GM12878 (cell line): ENCODE data around the gene CTDNEP1. TPM values are rescaled to one million over a fixed set of nuclear protein-coding genes. Genes with fewer than 3 reads are reported as not detected.

Experiments
- ATAC-seq: fragments of 200-7000 bp; cut with Tn5 transposase; 3 replicates; pipeline ENCODE4 v1.9.1; 2020; ENCODE audit warnings: mild to moderate bottlenecking, moderate library complexity
- BruUV-seq: library from RNA; stranded (reverse); fragments of 400-500 nt; replicated peaks from 2 replicates; lab custom pipeline; 2021; lab: Mats Ljungman, UMichigan
- CTCF ChIA-PET: fragments of 300-600 bp; sonication (Branson Sonifier 250); formaldehyde crosslinking; extraction: SDS; loops from one replicate; lab custom pipeline; 2021; ENCODE audit warnings: inconsistent platforms; lab: Yijun Ruan, JAX
- POLR2A ChIA-PET: fragments of 350-600 bp; formaldehyde crosslinking; extraction: SDS; loops from one replicate; lab custom pipeline; 2021; ENCODE audit warnings: inconsistent platforms; lab: Charles Lee
- RAD21 ChIA-PET: fragments of 300-600 bp; sonication (Branson Sonifier 250); formaldehyde crosslinking; loops from one replicate; lab custom pipeline; 2023; ENCODE audit warnings: antibody characterized with exemption; ENCODE audit not compliant: unreplicated experiment; lab: Charles Lee
- SMC1A ChIA-PET: fragments of 300-600 bp; sonication (Branson Sonifier 250); formaldehyde crosslinking; loops from one replicate; lab custom pipeline; 2023; ENCODE audit not compliant: unreplicated experiment, uncharacterized antibody; lab: Charles Lee
- DNase-seq: peaks from one replicate; pipeline ENCODE4 v3.0.0-alpha.2; 2011; ENCODE audit warnings: low read depth, low spot score
- FAIRE-seq: peaks from 3 replicates; lab custom pipeline; 2011; peaks lifted over from hg19 to GRCh38; lab: Jason Lieb, UNC
- H2AFZ ChIP-seq: 2 replicates; pipeline ENCODE4 v1.6.0; 2011; ENCODE audit warnings: low read depth, low read length, control low read depth; ENCODE audit not compliant: control insufficient read depth
- H3K27ac ChIP-seq: 2 replicates; pipeline ENCODE4 v1.5.1; 2011; ENCODE audit warnings: control low read depth; ENCODE audit not compliant: control insufficient read depth, insufficient read depth
- H3K27me3 ChIP-seq, 2 experiments: replicated peaks in 1 of 2; 2 replicates each; pipeline versions ENCODE4 v1.6.0 to v1.6.1; 2011; ENCODE audit warnings: low read length in 1 of 2; ENCODE audit not compliant: control insufficient read depth in 2 of 2, insufficient read depth in 2 of 2
- H3K36me3 ChIP-seq, 2 experiments: 2 replicates each; pipeline ENCODE4 v1.5.1; 2011; ENCODE audit warnings: low read length in 1 of 2; ENCODE audit not compliant: control insufficient read depth in 2 of 2, insufficient read depth in 2 of 2
- H3K4me1 ChIP-seq: 2 replicates; pipeline ENCODE4 v1.6.1; 2011; ENCODE audit warnings: mild to moderate bottlenecking, low read length, moderate library complexity, mixed read lengths; ENCODE audit not compliant: control insufficient read depth, insufficient read depth
- H3K4me2 ChIP-seq: 2 replicates; pipeline ENCODE4 v1.6.0; 2011; ENCODE audit warnings: control low read depth; ENCODE audit not compliant: control insufficient read depth, insufficient read depth
- H3K4me3 ChIP-seq: fragments of 200-600 bp; sonication (generic); 2 replicates; pipeline ENCODE4 v1.5.1; 2016
- H3K79me2 ChIP-seq: 2 replicates; pipeline ENCODE4 v1.6.0; 2011; ENCODE audit warnings: low read length; ENCODE audit not compliant: control insufficient read depth, insufficient read depth
- H3K9ac ChIP-seq: 2 replicates; pipeline ENCODE4 v1.8.0; 2011; ENCODE audit warnings: low read length, control low read depth, mixed read lengths; ENCODE audit not compliant: control insufficient read depth, insufficient read depth
- H3K9me3 ChIP-seq: replicated peaks from 3 replicates; pipeline ENCODE4 v1.5.1; 2011; ENCODE audit warnings: mild to moderate bottlenecking, low read length; ENCODE audit not compliant: control insufficient read depth, insufficient read depth
- H4K20me1 ChIP-seq: 2 replicates; pipeline ENCODE4 v1.6.0; 2011; ENCODE audit not compliant: control insufficient read depth, insufficient read depth
- BCLAF1 ChIP-seq: fragments of 450-650 bp; IDR thresholded peaks from 2 replicates; pipeline ENCODE4 v1.6.1; 2017; ENCODE audit warnings: antibody characterized with exemption, mild to moderate bottlenecking, moderate library complexity
- FOXM1 ChIP-seq: IDR thresholded peaks from 2 replicates; pipeline ENCODE4 v1.6.1; 2012; ENCODE audit warnings: low read depth, mild to moderate bottlenecking, inconsistent platforms, low read length, moderate library complexity
- GABPA ChIP-seq: IDR thresholded peaks from 2 replicates; pipeline ENCODE4 v1.6.1; 2014; ENCODE audit warnings: antibody characterized with exemption, low read depth, mild to moderate bottlenecking, inconsistent platforms
- HDGF ChIP-seq: fragments of 450-650 bp; IDR thresholded peaks from 2 replicates; pipeline ENCODE4 v1.6.1; 2016; ENCODE audit warnings: antibody characterized with exemption
- IKZF2 ChIP-seq, 2 experiments: fragments of 450-650 bp; IDR thresholded peaks; 2 replicates each; pipeline ENCODE4 v1.6.1; 2017; ENCODE audit warnings: mild to moderate bottlenecking in 2 of 2, moderate library complexity in 2 of 2
- MAX ChIP-seq: IDR thresholded peaks from 2 replicates; pipeline ENCODE4 v1.6.1; 2012; ENCODE audit warnings: low read depth, low read length, improper control_type of control experiment
- MXI1 ChIP-seq: fragments of 150-350 bp; IDR thresholded peaks from 2 replicates; pipeline ENCODE4 v1.6.1; 2011; ENCODE audit warnings: low read depth, mild to moderate bottlenecking, inconsistent platforms, low read length, improper control_type of control experiment
- POLR2A ChIP-seq: IDR thresholded peaks from 2 replicates; pipeline ENCODE4 v1.6.1; 2011; ENCODE audit warnings: low read depth, mild to moderate bottlenecking, low read length
- SIN3A ChIP-seq: IDR thresholded peaks from 2 replicates; pipeline ENCODE4 v1.6.1; 2012; ENCODE audit warnings: low read depth, low read length, improper control_type of control experiment
- SMARCA5 ChIP-seq: fragments of 450-650 bp; IDR thresholded peaks from 2 replicates; pipeline ENCODE4 v1.6.1; 2017; ENCODE audit warnings: mild to moderate bottlenecking
- SP1 ChIP-seq: IDR thresholded peaks from one replicate; pipeline ENCODE4 v1.6.1; 2011; ENCODE audit warnings: low read depth, low read length
- YBX1 ChIP-seq: fragments of 450-650 bp; IDR thresholded peaks from 2 replicates; pipeline ENCODE4 v1.6.1; 2016; ENCODE audit warnings: antibody characterized with exemption
- ZNF384 ChIP-seq: IDR thresholded peaks from 2 replicates; pipeline ENCODE4 v1.6.1; 2012; ENCODE audit warnings: low read depth, mild to moderate bottlenecking, low read length, improper control_type of control experiment, borderline replicate concordance
- WGBS: methylation state at CpG from one replicate; pipeline ENCODE4 v1.1.6; 2016; ENCODE audit warnings: low lambda C conversion rate; ENCODE audit not compliant: insufficient replicate concordance, insufficient coverage; ENCODE audit errors: missing lambda C conversion rate; 5-methylcytosine and 5-hydroxymethylcytosine counted together
- in situ Hi-C: fragments of 300-500 bp; cut with MboI; formaldehyde crosslinking; loops from 9 replicates; pipeline ENCODE4 v1.14.3; 2018; ENCODE audit warnings: mixed read lengths
- intact Hi-C: fragments of 100-400 bp; cut with micrococcal nuclease; formaldehyde crosslinking; loops from one replicate; pipeline ENCODE4 v1.14.2; 2022; ENCODE audit not compliant: unreplicated experiment
- polyA plus RNA-seq, 11 experiments: library from polyadenylated mRNA; depleted of rRNA in 4 of 11; unstranded in 6 of 11; stranded (reverse) in 5 of 11; fragments of >200 nt; fragmentation: Nextera tagmentation in 4 of 11; fragmentation: Illumina TruSeq in 1 of 11; extraction: Ambion mirVana in 4 of 11; extraction: Trizol in 1 of 11; gene quantifications; 1 replicate in 1 of 11; 2 replicates in 10 of 11; pipeline versions ENCODE4 v1.2.1 to v1.2.3, GENCODE V29; 2011 to 2016; ENCODE audit warnings: inconsistent platforms in 2 of 11, missing spikeins in 2 of 11, low read depth in 1 of 11
- total RNA-seq, 4 experiments: library from RNA; depleted of rRNA in 3 of 4; stranded (reverse); fragments of >200 nt in 3 of 4; fragmentation: Illumina TruSeq in 1 of 4; extraction: Trizol in 1 of 4; gene quantifications; 2 replicates each; pipeline versions ENCODE4 v1.2.1 to v1.2.3, GENCODE V29; 2013 to 2021
- TF ChIP-seq, protein P1 (sequence below): IDR thresholded peaks from 2 replicates; pipeline ENCODE4 v1.6.1; 2012; ENCODE audit warnings: improper control_type of control experiment, low read depth, low read length; ENCODE audit not compliant: insufficient replicate concordance

Gene CTDNEP1
- total and polyA plus RNA-seq, 10 of the 15 experiments (the other 5 are each of a cell fraction or from before 2014, with no cell fraction given), result 23.7 to 176 (median 30.3) TPM

GRCh38 chr17:7281074-7281952, 29.8 kb upstream of the CTDNEP1 start, which contains the start of gene SLC2A4:
TSS of gene SLC2A4 (plus strand) at chr17:7281718. CDS start at chr17:7281935, 217 bp downstream.
- WGBS, result 3% methylated on average over 71 of the region's 71 CpGs
- no peaks in the 10 kb centered on the region for H3K79me2 ChIP-seq
- POLR2A ChIA-PET, result interaction anchor here (0.7 to 1.7 kb wide), 2 partner anchors 15 to 73 kb away, joined by 4 to 6 read pairs; partner anchors contain the start of gene TMEM95
- H3K36me3 ChIP-seq, result no peaks in the 10 kb centered on the region
- peak within 1 kb of the TSS; percentile 98 for H3K4me2 ChIP-seq
- peaks cover 8% of the 10 kb centered on the region for H3K4me1 ChIP-seq
- no peaks in the 10 kb centered on the region; a peak in 2 of 4 replicates for H3K27me3 ChIP-seq
- intact Hi-C loops, result loop anchor here (2.0 kb wide), 1 partner anchor 63 kb away; no protein-coding TSS in a partner anchor
- SMC1A ChIA-PET, result interaction anchor here (0.5 to 3.3 kb wide), 5 partner anchors 15 to 79 kb away, joined by 3 to 17 read pairs (median 4); partner anchors contain the start of genes ACAP1 and TMEM95
- H4K20me1 ChIP-seq, result no peaks in the 10 kb centered on the region; the same call in 1 of the 2 replicates
- H3K9ac ChIP-seq, result no peak within 1 kb of the TSS; the same call in 1 of the 2 replicates
- H3K9me3 ChIP-seq, result no peaks in the 10 kb centered on the region
- in situ Hi-C loops, result no loop called here
- ATAC-seq, result peak; percentile 88
- peak; percentile 71 for FAIRE-seq
- H3K4me3 ChIP-seq, result peak within 1 kb of the TSS; percentile 56
- H2AFZ ChIP-seq, result peak within 1 kb of the TSS; percentile 82
- CTCF ChIA-PET, result interaction anchor here (0.7 to 10.3 kb wide), 10 partner anchors 15 to 406 kb away, joined by 3 to 102 read pairs (median 4); partner anchors contain the start of genes ACAP1, NEURL4 and TP53
- DNase-seq, result peak; percentile 41
- BruUV-seq, result no TSS peak
- H3K27ac ChIP-seq, result no peak within 1 kb of the TSS
- RAD21 ChIA-PET, result interaction anchor here (0.6 to 2.3 kb wide), 4 partner anchors 15 to 407 kb away, joined by 3 to 11 read pairs (median 4); no protein-coding TSS in a partner anchor
- TF ChIP-seq FOXM1 (no peak), BCLAF1 (no peak), SMARCA5 (no peak), SP1 (peak; percentile 71), YBX1 (no peak), IKZF2 (IDR thresholded peaks at IDR 0.05) (0 out of 4 replicates have a peak, but pooled peaks of 1 of the 2 experiments have one; percentile 6), MXI1 (peak; percentile 89), ZNF384 (no peak), SIN3A (peak; percentile 59; the same call in 1 of the 2 replicates), HDGF (0 out of 2 replicates have a peak, but pooled peaks have one; percentile 37), POLR2A (0 out of 2 replicates have a peak, but pooled peaks have one; percentile 28), MAX (peak; percentile 30; the same call in 1 of the 2 replicates), GABPA (no peak)
- TF ChIP-seq, protein P1, sequence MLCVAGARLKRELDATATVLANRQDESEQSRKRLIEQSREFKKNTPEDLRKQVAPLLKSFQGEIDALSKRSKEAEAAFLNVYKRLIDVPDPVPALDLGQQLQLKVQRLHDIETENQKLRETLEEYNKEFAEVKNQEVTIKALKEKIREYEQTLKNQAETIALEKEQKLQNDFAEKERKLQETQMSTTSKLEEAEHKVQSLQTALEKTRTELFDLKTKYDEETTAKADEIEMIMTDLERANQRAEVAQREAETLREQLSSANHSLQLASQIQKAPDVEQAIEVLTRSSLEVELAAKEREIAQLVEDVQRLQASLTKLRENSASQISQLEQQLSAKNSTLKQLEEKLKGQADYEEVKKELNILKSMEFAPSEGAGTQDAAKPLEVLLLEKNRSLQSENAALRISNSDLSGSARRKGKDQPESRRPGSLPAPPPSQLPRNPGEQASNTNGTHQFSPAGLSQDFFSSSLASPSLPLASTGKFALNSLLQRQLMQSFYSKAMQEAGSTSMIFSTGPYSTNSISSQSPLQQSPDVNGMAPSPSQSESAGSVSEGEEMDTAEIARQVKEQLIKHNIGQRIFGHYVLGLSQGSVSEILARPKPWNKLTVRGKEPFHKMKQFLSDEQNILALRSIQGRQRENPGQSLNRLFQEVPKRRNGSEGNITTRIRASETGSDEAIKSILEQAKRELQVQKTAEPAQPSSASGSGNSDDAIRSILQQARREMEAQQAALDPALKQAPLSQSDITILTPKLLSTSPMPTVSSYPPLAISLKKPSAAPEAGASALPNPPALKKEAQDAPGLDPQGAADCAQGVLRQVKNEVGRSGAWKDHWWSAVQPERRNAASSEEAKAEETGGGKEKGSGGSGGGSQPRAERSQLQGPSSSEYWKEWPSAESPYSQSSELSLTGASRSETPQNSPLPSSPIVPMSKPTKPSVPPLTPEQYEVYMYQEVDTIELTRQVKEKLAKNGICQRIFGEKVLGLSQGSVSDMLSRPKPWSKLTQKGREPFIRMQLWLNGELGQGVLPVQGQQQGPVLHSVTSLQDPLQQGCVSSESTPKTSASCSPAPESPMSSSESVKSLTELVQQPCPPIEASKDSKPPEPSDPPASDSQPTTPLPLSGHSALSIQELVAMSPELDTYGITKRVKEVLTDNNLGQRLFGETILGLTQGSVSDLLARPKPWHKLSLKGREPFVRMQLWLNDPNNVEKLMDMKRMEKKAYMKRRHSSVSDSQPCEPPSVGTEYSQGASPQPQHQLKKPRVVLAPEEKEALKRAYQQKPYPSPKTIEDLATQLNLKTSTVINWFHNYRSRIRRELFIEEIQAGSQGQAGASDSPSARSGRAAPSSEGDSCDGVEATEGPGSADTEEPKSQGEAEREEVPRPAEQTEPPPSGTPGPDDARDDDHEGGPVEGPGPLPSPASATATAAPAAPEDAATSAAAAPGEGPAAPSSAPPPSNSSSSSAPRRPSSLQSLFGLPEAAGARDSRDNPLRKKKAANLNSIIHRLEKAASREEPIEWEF, result no peak
